Measurements from ENCODE around the gene WNT3A. TPM values are rescaled to one million over a fixed set of nuclear protein-coding genes. Genes with fewer than 3 reads are reported as not detected.

The WNT3A gene
- total and polyA plus RNA-seq, 9 of the 15 experiments (the other 6 are each of a cell fraction or from before 2014, with no cell fraction given) = not detected

GRCh38 chr1:228041316-228041715, 34.5 kb downstream of the WNT3A start:
- Histone ChIP-seq H3K4me1 (replicated peaks in 1 of 2; ENCODE audit: control insufficient read depth in 2 of 2, insufficient read depth in 2 of 2, low read length in 2 of 2) (peaks cover 0 to 18% of the 10 kb centered on the region in 2 experiments; a peak in 2 of 5 replicates), H3K9ac (ENCODE audit: insufficient read depth in 1 of 2, low read depth in 2 of 2, low read length in 2 of 2) (no peak overlapping the region), H3K9me3 (replicated peaks; ENCODE audit: control insufficient read depth, insufficient read depth, low read depth, low read length) (no peaks in the 10 kb centered on the region), H3K27me3 (ENCODE audit: control insufficient read depth in 2 of 2, insufficient read depth in 2 of 2, low read length in 2 of 2) (peaks cover 30 to 80% of the 10 kb centered on the region in 2 experiments), H3K9me1 (ENCODE audit: control insufficient read depth, insufficient read depth, low read length) (peaks cover 4% of the 10 kb centered on the region), H4K20me1 (replicated peaks; ENCODE audit: control insufficient read depth, insufficient read depth, low read length) (peaks cover 11% of the 10 kb centered on the region), H3K36me3 (ENCODE audit: control insufficient read depth, insufficient read depth, low read length) (no peaks in the 10 kb centered on the region), H3K79me2 (ENCODE audit: control insufficient read depth, insufficient read depth, low read length) (no peaks in the 10 kb centered on the region), H3K4me2 (ENCODE audit: insufficient read depth, low read length) (no peak overlapping the region), H3K4me3 (no peak overlapping the region), H3K27ac (ENCODE audit: extremely low read depth, low read depth, low read length) (no peak overlapping the region), H2AFZ (ENCODE audit: low read depth, low read length) (no peak overlapping the region)
- 0% methylated on average over 2 of the region's 2 CpGs for WGBS (ENCODE audit: insufficient coverage, low coverage, missing lambda C conversion rate)
- ATAC-seq = no peak
- intact Hi-C loops (cut with micrococcal nuclease) = no loop called here
- in situ Hi-C loops (cut with MboI) = no loop called here
- FAIRE-seq = no peak
- DNase-seq (ENCODE audit: extremely low read depth in 1 of 4, low spot score in 3 of 4) = no peak
- no TSS peak for BruUV-seq (replicated peaks)
- POLR2A ChIA-PET = interaction anchor here (0.6 kb wide), 1 partner anchor 159 kb away, joined by 3 read pairs; no protein-coding TSS in a partner anchor
- CTCF ChIA-PET (ENCODE audit: low intra/inter-chr PET ratio) = no interaction called here
- TF ChIP-seq LARP7 (IDR thresholded peaks at IDR 0.05) (no peak), PKNOX1 (IDR thresholded peaks at IDR 0.05) (peak; percentile 74), KDM1A (IDR thresholded peaks at IDR 0.05) (peak; percentile 63 to 66; a peak in 2 of 4 replicates), GTF2A2 (tag; IDR thresholded peaks at IDR 0.05) (no peak), OTX1 (CRISPR knock-in tag; IDR thresholded peaks at IDR 0.05) (0 out of 2 replicates have a peak, but pooled peaks have one; percentile 53), EHMT2 (IDR thresholded peaks at IDR 0.05) (peak; percentile 75), CTBP1 (IDR thresholded peaks at IDR 0.05; ENCODE audit: borderline replicate concordance) (peak; percentile 28; the same call in 1 of the 2 replicates), ELF4 (CRISPR knock-in tag; IDR thresholded peaks at IDR 0.05) (peak; percentile 82; the same call in 1 of the 2 replicates), MEIS2 (IDR thresholded peaks at IDR 0.05; ENCODE audit: partially characterized antibody) (peak; percentile 79), HDAC1 (IDR thresholded peaks at IDR 0.05) (peak in 1 of 2 experiments; percentile 60; a peak in 1 of 4 replicates), TEAD4 (IDR thresholded peaks at IDR 0.05; ENCODE audit: low read length) (no peak), TEAD4 (CRISPR knock-in tag; IDR thresholded peaks at IDR 0.05; ENCODE audit: borderline replicate concordance) (no peak)
- TF ChIP-seq, protein P1, sequence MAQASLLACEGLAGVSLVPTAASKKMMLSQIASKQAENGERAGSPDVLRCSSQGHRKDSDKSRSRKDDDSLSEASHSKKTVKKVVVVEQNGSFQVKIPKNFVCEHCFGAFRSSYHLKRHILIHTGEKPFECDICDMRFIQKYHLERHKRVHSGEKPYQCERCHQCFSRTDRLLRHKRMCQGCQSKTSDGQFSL (CRISPR knock-in tag; IDR thresholded peaks at IDR 0.05) = no peak
- TF ChIP-seq, protein P1 (tag; IDR thresholded peaks at IDR 0.05) = no peak
- TF ChIP-seq, protein P2, sequence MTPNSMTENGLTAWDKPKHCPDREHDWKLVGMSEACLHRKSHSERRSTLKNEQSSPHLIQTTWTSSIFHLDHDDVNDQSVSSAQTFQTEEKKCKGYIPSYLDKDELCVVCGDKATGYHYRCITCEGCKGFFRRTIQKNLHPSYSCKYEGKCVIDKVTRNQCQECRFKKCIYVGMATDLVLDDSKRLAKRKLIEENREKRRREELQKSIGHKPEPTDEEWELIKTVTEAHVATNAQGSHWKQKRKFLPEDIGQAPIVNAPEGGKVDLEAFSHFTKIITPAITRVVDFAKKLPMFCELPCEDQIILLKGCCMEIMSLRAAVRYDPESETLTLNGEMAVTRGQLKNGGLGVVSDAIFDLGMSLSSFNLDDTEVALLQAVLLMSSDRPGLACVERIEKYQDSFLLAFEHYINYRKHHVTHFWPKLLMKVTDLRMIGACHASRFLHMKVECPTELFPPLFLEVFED (CRISPR knock-in tag; conservative IDR thresholded peaks at IDR 0.05) = 0 out of 2 replicates have a peak, but pooled peaks have one; percentile 45
- TF ChIP-seq, protein P3, sequence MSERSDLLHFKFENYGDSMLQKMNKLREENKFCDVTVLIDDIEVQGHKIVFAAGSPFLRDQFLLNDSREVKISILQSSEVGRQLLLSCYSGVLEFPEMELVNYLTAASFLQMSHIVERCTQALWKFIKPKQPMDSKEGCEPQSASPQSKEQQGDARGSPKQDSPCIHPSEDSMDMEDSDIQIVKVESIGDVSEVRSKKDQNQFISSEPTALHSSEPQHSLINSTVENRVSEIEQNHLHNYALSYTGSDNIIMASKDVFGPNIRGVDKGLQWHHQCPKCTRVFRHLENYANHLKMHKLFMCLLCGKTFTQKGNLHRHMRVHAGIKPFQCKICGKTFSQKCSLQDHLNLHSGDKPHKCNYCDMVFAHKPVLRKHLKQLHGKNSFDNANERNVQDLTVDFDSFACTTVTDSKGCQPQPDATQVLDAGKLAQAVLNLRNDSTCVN (CRISPR knock-in tag; IDR thresholded peaks at IDR 0.05) = 0 out of 2 replicates have a peak, but pooled peaks have one; percentile 56
- TF ChIP-seq, protein P4, sequence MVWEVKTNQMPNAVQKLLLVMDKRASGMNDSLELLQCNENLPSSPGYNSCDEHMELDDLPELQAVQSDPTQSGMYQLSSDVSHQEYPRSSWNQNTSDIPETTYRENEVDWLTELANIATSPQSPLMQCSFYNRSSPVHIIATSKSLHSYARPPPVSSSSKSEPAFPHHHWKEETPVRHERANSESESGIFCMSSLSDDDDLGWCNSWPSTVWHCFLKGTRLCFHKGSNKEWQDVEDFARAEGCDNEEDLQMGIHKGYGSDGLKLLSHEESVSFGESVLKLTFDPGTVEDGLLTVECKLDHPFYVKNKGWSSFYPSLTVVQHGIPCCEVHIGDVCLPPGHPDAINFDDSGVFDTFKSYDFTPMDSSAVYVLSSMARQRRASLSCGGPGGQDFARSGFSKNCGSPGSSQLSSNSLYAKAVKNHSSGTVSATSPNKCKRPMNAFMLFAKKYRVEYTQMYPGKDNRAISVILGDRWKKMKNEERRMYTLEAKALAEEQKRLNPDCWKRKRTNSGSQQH (CRISPR knock-in tag; IDR thresholded peaks at IDR 0.05) = peak; percentile 75
